Astrocyte of the hippocampus (primary cell): Measurements from ENCODE around the gene TMEM154.

ENCODE experiments used
- DNase-seq: peaks from one replicate; pipeline ENCODE4 v3.0.0; 2011; ENCODE audit warnings: low read depth, low spot score

TMEM154 gene

DNA sequence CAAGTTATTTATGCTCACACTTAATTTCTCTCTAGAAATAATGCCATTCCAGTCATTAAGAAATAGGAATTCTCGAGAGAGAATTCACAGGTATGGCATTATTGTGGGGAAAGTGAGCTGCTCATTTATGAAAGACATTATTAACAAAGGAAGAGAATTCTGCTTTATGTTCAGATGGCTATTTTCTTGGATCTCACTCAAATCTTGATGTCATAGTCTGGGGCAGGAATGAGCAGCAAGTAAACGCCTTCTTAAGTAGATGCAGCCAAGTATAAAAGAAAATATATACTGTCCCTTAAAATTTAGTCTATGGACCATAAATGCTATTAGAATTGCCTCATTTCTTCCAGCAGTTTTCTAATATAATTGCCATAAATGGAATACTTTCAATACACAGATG, 85.7 kb downstream of the TMEM154 start:
- DNase-seq: no peak

DNA sequence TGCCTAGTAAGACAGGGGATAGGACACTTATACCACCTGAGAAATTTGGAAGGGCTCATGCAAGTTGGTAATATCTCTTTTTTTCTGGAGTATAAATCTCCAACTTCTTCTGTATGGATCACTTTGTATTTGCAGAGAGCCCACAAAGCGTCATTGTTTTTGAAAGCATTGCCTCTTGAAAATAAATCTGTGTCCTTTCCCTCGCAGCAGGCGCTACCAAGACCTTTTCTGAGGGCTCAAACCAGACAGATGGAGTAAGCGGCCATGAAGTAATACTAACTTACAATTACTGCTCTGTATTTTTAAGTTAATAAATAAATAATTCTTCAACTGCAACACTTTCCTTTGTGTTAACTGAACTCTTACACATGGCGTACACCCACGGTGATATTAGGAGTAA, 87.9 kb downstream of the TMEM154 start:
- no peak for DNase-seq

DNA sequence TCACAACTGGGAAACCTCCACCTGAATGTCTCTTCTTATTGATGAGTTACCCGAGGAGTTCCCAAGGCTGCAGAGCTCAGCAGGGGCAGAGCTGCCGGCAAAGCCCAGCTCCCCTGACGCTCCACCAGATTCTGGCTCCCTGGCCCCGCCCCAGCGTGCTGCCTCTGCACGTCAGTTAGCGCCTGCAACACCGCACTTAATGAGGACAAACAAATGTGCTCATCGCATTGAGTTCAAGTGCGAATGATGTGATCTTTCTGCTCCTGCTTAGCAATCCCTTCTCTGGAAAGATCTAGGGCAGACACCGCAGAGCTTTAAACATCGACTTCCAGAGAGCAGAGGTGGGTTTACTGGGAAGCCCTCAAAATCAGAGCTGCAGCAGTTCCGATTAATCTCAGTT, 88.4 kb downstream of the TMEM154 start:
- DNase-seq: peak; percentile 66

DNA sequence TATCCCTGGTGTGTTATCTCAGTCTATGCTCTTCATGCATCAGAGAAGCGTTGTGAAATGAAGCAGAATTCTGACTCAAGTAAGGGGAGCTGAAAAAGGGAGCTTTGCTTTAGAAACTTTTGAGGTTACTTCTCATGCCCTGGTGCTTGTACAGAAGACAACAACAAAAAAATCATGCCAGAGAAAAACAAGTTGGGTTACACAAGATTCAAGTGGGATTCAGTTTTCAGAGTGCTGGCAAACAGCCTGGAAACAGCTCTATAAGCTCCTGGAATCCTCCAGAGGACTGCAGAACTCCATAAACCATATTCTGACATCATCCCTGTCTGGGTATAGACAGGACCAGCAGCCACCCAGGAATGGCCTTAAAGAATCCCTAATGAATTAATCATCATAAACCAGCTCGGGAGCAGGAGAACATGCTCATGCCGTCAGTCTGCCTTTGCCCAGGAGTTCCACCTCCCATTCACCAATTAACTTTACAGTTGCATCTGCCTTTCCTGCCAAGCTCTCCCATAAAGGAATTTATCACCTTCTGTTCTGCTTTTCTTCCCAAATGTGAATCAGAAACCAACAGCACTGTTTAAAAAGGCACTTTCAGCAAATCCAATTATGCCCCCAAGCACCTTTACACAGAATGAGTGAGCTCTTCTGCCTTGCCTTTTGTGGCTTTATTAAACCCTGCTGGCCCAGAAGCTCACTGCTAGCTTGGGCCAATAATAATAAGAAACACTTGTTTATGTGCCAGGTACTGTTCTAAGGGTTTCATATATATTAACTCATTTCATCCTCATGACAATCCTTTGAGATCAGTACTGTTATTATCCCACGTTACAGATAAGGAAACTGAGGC, 89.4 kb downstream of the TMEM154 start:
- peak; percentile 95 for DNase-seq

DNA sequence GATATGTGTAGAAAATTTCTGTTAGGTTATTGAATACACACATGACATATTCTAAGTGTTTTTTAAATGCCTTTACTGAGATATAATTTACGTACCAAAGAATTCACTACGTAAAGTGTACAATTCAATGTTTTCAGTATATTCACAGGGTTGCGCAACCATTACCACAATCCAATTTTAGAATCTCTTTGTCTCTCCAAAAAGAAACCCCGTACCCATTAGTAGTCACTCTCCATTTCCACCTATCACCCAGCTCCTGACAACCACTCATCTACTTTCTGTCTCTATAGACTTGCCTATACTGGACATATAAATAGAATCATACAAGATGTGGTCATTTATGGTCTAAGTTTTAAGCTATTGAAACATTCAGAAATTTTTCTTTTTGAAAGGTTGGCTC, 90.9 kb downstream of the TMEM154 start:
- no peak for DNase-seq

DNA sequence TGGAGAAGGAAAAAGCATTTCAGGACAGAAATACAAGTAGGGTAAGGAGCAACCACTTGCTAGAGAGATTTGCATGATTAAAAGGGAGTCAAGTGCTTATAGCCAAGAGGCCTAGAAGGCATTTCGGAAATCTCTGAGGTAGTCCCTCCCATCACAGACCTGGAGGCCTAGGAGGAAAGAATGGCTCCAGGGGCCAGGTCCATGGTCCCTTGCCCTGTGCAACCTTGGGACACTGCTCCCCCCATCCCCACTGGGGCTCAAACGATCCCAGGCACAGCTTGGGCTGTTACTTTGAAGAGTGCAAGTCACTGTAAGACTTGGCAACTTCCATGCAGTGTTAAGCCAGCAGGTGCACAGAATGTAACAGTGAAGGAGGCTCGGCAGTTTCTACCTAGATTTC, 92.7 kb downstream of the TMEM154 start:
- DNase-seq: no peak

DNA sequence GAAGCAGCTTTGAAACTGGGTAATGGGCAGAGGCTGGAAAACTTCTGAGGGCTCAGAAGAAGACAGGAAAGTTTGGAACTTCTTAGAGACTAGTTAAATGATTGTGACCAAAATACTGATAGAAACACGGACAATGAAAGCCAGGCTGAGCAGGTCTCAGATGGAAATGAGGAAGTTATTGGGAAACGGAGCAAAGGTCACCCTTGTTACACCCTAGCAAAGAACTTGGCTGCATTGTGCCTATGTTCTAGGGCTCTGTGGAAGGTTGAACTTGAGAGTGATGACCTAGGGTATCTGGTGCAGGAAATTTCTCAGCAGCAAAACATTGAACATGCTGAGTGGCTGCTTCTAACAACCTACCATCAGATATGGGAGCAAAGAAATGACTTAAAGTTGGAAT, 93.1 kb downstream of the TMEM154 start:
- DNase-seq: no peak

DNA sequence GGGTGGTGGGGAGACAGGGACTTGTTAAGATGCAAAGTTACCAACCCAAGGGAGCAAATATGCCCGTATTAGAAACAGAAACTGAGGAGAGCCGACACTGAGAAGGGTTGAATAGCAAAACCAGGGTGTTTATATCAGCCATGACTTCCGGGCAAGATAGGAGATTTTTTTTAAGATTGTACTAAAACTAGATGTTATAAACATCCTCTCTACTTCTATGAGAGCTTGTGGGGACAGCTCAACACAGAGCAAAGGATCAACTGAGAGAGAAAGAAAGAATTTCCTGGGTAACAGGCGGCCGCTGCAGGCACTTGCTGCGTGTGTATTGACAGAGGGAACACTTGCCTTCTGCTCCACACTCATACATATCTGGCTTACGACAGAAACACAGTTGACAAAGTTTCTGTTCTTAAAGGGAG, 94.8 kb downstream of the TMEM154 start:
- DNase-seq: no peak

DNA sequence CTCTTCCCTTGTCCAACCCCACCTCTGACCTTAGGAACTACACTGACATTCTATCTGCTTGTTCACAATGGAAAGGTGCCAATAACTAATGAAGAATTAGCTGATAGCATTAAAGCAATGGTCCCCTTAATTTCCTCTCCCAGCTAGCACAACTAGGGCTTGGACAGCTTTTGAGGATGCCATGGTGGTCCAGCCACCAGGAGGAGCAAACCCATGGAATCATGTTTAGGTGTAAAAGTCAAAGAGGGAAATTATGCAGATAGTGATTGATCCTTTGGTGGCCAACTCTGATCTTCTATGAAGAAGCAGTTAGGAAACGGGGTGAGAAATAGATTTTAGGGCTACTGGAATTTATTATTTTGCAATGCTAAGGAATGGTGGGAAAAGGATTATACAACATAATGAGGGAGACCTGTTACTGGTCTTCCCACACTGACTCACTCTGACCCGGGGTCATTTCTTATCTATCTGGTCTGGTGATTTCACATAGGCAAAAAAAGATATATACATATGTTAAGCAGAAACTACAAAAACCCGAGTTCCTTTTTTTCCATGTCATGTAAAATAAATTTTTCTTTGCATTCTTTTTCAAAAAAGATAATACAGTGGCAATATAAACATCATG, 98.1 kb downstream of the TMEM154 start:
- DNase-seq: no peak

DNA sequence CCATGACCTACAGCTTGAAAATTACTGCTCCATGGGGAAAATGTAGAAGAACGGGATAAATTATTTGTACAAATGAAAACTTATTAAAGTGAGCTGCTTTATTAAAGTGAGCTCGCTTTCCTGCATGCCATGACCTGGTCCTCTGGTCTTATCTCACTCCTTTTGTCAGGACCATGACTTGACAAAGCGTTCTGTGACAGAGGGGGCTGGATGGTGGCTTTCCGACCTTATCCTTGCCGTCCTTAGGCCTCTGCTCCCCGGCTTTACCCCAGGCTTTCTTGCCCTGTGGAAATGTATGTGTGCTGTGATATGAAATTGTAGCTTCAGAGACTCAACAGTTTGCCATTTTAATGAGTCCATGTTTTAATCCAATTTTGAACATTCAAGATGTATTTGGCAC, 99.9 kb downstream of the TMEM154 start:
- no peak for DNase-seq

DNA sequence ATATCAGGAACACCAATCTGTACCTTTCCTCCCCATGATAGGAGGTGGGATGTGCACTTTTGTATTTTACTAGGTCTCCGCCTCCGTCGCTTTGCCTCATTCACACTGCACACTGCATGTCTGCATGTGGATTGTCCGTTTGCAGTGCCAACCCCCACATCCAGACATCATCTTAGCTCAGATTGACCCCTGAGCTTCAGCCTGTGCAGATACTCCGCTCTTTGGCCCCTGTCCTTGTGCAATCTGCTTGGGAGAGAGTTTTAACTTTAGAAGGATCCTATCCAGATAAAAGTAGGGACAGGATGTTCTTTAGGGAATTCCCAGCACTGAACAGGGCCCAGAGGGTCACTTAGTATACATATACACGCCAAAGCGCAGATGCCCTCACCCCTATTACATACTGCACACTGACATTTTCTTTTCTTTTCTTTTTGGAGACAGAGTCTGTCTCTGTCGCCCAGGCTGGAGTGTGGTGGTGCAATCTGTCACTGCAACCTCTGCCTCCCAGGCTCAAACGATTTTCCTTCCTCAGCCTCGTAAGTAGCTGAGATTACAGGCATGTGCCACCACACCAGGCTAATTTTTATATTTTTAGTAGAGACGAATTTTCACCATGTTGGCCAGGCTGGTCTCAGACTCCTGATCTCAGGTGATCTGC, 100.6 kb downstream of the TMEM154 start:
- DNase-seq: no peak

DNA sequence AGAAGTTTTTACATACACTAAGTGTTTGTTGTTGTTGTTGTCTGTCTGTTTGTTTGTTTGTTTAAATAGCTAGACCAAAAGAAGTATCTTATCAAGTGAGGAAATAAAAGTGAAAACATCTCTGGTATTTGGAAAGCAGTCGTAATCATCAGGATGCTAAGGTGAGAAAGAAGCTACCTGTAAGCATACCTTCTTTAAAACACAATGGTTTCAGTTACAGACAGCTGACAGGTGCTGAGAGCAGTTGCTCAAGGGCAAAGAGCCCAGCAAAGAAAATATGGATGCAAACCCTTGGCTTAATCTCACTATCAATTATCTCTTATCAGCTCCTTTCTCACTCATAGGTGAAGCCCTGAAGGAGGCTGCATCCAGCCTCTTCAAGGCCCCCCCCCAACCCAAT, 101.1 kb downstream of the TMEM154 start:
- DNase-seq: no peak

DNA sequence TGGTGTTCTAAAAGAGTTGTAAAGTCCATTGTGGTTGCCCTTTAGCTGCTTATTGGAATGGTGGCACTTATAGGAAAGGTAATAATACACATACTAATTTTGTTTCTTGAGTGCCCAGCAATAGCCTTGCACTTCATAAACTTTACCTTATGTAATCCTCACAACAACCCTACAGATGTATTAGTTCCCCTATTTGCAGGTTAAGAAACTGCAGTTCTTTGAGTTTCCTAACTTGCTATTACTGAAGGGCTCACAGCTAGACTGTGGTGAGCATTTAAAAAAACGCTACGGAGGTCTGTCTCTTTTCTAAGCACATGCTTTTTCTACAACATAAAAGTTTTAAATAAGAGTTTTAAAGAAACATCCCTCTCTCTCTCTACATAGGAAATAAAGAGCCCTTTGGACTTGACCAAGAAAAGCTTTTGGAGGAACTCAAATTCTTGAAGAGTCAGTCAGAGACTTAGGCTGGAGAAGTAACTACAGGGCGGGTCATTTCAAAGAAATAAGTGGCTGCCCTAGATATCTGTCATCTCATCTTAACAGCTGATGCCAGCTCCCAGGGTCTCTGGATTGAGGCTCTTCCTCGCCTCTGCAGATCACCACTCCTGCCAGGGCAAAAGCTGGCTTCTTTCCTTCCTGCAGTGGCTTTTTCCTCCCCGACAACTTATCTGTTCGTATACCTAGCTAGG, 101.9 kb downstream of the TMEM154 start:
- no peak for DNase-seq

DNA sequence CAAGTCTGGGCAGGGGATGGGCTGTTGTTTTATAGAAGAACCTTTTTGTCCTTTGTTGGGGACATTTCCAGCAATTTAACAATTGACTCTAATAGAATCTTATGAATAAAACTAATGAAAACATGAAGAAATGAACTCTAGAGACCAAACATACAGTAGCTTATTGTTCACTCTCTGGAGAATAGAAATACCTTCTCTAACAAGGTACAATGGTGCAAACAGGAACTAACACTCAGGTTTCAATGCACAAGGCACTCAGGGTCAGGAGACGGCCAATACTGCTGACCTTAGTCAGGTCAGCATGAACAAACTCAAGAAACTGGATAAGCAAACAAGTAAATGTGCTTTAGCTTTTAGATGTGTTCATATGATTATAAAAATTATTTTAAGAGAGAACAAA, 104.3 kb downstream of the TMEM154 start:
- DNase-seq: no peak

DNA sequence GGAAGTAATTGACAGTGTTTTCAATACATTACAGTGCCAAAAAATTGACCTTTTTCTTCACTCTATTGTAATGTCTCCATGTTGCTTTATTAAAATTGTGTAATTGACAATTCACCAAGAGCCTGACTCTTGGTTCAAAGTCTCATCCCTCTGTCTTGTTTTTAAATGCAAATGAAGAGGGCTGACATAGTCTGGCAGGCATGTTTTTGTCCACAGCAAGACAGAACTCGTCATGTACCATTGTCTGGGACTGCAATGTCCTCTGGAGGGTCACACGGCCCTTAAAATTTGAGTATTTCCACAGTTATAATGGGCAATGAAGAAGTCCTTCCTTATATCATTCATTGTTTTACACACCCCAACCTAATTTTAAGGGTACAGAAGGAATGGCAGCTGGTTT, 105.9 kb downstream of the TMEM154 start:
- no peak for DNase-seq

DNA sequence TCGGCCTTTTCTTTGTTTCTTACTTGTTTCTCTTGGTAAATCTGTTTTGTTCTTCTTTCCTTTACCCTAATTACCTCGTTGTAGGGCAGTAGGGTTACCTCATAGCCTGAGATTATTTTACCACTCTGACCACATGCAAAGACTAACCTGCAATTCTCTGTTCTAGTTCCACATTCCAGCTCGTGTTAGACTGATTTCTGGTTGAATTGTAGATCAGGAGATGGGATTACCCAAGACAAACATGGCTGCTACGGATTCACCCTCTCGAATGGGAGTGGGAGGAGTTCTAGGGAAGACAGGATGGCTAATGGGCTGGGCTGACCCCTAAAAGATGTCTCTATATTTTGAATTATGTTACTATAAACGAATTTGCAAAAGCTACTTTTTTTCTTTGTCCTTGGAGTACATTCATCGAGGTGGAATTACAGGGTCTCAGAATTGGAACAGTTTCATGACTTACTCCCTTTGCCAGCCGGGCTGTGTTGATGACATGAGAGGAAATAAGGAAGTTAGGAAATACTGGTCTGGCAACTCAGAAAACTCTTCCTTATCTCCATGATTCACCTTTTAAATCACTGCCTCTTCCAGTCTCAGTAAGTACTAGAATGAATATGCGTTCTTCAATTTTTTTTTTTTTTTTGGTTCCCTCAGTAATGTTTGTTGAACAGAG, 107.2 kb downstream of the TMEM154 start:
- no peak for DNase-seq

DNA sequence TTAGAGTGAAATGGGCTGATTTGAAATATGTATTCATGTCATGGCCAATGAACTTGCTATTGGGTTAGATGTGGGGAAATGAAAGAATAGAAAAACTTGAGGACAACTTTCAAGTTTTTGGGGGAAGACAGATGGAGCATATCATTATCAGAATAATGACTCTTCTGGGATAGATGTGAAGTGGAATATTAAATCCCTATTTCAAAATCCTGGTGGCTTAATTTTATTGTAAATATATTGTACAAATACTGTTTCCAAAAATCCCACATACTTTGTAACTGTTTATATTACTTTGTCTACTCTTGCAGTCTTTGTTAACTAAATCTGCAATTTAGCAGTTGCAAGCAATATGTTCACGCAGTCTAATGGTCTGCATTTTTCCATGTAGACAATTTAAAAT, 108.0 kb downstream of the TMEM154 start:
- DNase-seq: no peak

DNA sequence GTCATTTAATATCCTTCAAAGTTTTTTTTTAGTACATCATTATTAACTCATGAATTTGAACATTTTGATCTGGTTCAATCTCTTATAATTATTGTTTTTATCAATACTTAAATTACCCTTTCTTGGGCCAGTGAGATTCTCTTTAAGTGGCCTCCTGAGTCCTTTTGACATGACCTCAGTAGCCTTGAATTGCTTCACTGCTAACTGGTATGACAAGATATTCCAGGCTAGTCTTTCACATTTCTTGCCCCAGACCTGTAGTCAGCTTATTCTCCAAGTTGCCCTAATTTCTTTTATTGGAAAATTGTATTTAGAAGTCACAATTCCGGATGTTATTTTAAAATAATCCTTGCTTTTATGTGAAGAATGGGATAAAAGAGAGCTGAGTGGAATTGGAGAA, 108.5 kb downstream of the TMEM154 start:
- no peak for DNase-seq
